ENCODE measurements around the gene CCDC106.

GRCh38 chr19:55643887-55644176 lies 4.2 kb upstream of the CCDC106 start:
- TF ChIP-seq, protein P1, sequence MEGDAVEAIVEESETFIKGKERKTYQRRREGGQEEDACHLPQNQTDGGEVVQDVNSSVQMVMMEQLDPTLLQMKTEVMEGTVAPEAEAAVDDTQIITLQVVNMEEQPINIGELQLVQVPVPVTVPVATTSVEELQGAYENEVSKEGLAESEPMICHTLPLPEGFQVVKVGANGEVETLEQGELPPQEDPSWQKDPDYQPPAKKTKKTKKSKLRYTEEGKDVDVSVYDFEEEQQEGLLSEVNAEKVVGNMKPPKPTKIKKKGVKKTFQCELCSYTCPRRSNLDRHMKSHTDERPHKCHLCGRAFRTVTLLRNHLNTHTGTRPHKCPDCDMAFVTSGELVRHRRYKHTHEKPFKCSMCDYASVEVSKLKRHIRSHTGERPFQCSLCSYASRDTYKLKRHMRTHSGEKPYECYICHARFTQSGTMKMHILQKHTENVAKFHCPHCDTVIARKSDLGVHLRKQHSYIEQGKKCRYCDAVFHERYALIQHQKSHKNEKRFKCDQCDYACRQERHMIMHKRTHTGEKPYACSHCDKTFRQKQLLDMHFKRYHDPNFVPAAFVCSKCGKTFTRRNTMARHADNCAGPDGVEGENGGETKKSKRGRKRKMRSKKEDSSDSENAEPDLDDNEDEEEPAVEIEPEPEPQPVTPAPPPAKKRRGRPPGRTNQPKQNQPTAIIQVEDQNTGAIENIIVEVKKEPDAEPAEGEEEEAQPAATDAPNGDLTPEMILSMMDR (IDR thresholded peaks at IDR 0.05): no peak
- TF ChIP-seq POLR2A (IDR thresholded peaks at IDR 0.05) (no peak), POLR2AphosphoS5 (IDR thresholded peaks at IDR 0.05) (no peak), EP300 (IDR thresholded peaks at IDR 0.05) (no peak)
